Vagina (tissue), 2 donors: ENCODE measurements around the gene VIPR2. TPM values are rescaled to one million over a fixed set of nuclear protein-coding genes. Genes with fewer than 3 reads are reported as not detected.

ENCODE experiments used
- DNase-seq, 2 donors: peaks; one replicate each; pipeline ENCODE4 v3.0.0-alpha.2; 2017; ENCODE audit errors: extremely low spot score in 2 of 2
- H3K27ac ChIP-seq: fragments of 200-600 bp; sonication (generic); one replicate; pipeline ENCODE4 v1.5.1; 2019
- H3K27me3 ChIP-seq: fragments of 200-600 bp; sonication (generic); one replicate; pipeline ENCODE4 v1.5.1; 2019
- H3K36me3 ChIP-seq, 2 donors: fragments of 200-600 bp; sonication (generic); one replicate each; pipeline ENCODE4 v1.5.1; 2017 to 2019
- H3K4me1 ChIP-seq: fragments of 200-600 bp; sonication (generic); one replicate; pipeline ENCODE4 v1.5.1; 2019
- H3K4me3 ChIP-seq, 2 donors: fragments of 200-600 bp; sonication (generic); 1 replicate in 1 of 2; 2 replicates in 1 of 2; pipeline ENCODE4 v1.5.1; 2016 to 2019
- H3K9me3 ChIP-seq: fragments of 200-600 bp; sonication (generic); one replicate; pipeline ENCODE4 v1.5.1; 2019
- POLR2A ChIP-seq, 2 donors: fragments of 450-650 bp; IDR thresholded peaks; one replicate each; pipeline ENCODE4 v1.6.1; 2017; ENCODE audit warnings: antibody characterized with exemption in 2 of 2, mild to moderate bottlenecking in 2 of 2, moderate library complexity in 2 of 2
- POLR2AphosphoS5 ChIP-seq, 2 donors: sonication (generic); formaldehyde crosslinking; IDR thresholded peaks; one replicate each; pipeline ENCODE4 v1.9.0; 2017; ENCODE audit warnings: antibody characterized with exemption in 2 of 2, mild to moderate bottlenecking in 2 of 2, low read depth in 1 of 2; ENCODE audit not compliant: insufficient read depth in 1 of 2
- intact Hi-C: fragments of 100-400 bp; cut with DNase I; formaldehyde crosslinking; loops from one replicate; pipeline ENCODE4 v1.15.1; 2023
- total RNA-seq: library from RNA; depleted of rRNA; stranded (reverse); fragments of >200 nt; gene quantifications from one replicate; pipeline ENCODE4 v1.2.3, GENCODE V29; 2016
- TF ChIP-seq, protein P1 (sequence below), 3 experiments: fragments of 450-650 bp in 2 of 3; fragments of 200-600 bp in 1 of 3; sonication (generic) in 1 of 3; IDR thresholded peaks; one replicate each; pipeline ENCODE4 v1.5.1; 2017 to 2019; ENCODE audit warnings: antibody characterized with exemption in 3 of 3, mild to moderate bottlenecking in 2 of 3, moderate library complexity in 2 of 3

VIPR2 gene
- total RNA-seq, 1 donor from 2014 or later = 11.3 TPM

- intact Hi-C loops = no loop called here
- Histone ChIP-seq H3K4me1 (peaks cover 18% of the 10 kb centered on the region), H3K27ac (no peak overlapping the region), H3K4me3 (no peak overlapping the region), H3K9me3 (no peaks in the 10 kb centered on the region), H3K27me3 (no peaks in the 10 kb centered on the region), H3K36me3 (no peaks in the 10 kb centered on the region)
- DNase-seq = no peak
- TF ChIP-seq POLR2AphosphoS5 (IDR thresholded peaks at IDR 0.05; ENCODE audit: insufficient read depth in 1 of 2, low read depth in 1 of 2) (no peak), POLR2A (IDR thresholded peaks at IDR 0.05) (no peak)
- TF ChIP-seq, protein P1, sequence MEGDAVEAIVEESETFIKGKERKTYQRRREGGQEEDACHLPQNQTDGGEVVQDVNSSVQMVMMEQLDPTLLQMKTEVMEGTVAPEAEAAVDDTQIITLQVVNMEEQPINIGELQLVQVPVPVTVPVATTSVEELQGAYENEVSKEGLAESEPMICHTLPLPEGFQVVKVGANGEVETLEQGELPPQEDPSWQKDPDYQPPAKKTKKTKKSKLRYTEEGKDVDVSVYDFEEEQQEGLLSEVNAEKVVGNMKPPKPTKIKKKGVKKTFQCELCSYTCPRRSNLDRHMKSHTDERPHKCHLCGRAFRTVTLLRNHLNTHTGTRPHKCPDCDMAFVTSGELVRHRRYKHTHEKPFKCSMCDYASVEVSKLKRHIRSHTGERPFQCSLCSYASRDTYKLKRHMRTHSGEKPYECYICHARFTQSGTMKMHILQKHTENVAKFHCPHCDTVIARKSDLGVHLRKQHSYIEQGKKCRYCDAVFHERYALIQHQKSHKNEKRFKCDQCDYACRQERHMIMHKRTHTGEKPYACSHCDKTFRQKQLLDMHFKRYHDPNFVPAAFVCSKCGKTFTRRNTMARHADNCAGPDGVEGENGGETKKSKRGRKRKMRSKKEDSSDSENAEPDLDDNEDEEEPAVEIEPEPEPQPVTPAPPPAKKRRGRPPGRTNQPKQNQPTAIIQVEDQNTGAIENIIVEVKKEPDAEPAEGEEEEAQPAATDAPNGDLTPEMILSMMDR (IDR thresholded peaks at IDR 0.05) = no peak
Observed at GRCh38 chr7:159116581-159117339, 27.9 kb downstream of the VIPR2 start.

GRCh38 chr7:159115601-159116501 lies 28.8 kb downstream of the VIPR2 start:
- Histone ChIP-seq H3K27me3 (no peaks in the 10 kb centered on the region), H3K4me1 (peaks cover 18% of the 10 kb centered on the region), H3K27ac (no peak overlapping the region), H3K9me3 (no peaks in the 10 kb centered on the region), H3K36me3 (no peaks in the 10 kb centered on the region), H3K4me3 (no peak overlapping the region)
- TF ChIP-seq POLR2AphosphoS5 (IDR thresholded peaks at IDR 0.05; ENCODE audit: insufficient read depth in 1 of 2, low read depth in 1 of 2) (no peak), POLR2A (IDR thresholded peaks at IDR 0.05) (no peak)
- TF ChIP-seq, protein P1 (IDR thresholded peaks at IDR 0.05) = no peak
- no peak for DNase-seq
- intact Hi-C loops = no loop called here

DNA sequence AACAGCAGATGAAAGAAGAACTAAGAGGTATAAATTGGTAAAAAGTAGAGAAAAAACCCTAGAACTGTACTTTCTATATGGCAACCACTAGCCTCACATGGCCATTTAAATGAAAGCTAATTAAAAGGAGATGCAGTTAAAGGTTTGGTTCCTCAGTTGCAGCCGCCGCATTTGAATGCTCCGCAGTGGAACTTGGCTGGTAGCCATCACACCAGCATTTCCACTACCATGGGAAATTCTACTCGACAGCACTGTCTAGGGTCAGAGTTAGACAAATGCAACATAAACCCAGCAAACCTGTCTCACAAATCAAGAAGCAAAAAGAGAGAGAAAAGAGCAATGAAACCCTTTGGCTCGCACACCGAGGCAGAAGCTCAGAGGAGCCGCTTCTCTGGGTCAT lies 29.7 kb downstream of the VIPR2 start:
- H3K9me3 ChIP-seq = no peaks in the 10 kb centered on the region
- peaks cover 18% of the 10 kb centered on the region for H3K4me1 ChIP-seq
- no peaks in the 10 kb centered on the region for H3K27me3 ChIP-seq
- TF ChIP-seq, protein P1 (IDR thresholded peaks at IDR 0.05) = no peak
- TF ChIP-seq POLR2AphosphoS5 (IDR thresholded peaks at IDR 0.05; ENCODE audit: insufficient read depth in 1 of 2, low read depth in 1 of 2) = no peak
- intact Hi-C loops = no loop called here
- no peak overlapping the region for H3K27ac ChIP-seq
- no peak for DNase-seq
- H3K4me3 ChIP-seq = no peak overlapping the region
- no peaks in the 10 kb centered on the region for H3K36me3 ChIP-seq

DNA sequence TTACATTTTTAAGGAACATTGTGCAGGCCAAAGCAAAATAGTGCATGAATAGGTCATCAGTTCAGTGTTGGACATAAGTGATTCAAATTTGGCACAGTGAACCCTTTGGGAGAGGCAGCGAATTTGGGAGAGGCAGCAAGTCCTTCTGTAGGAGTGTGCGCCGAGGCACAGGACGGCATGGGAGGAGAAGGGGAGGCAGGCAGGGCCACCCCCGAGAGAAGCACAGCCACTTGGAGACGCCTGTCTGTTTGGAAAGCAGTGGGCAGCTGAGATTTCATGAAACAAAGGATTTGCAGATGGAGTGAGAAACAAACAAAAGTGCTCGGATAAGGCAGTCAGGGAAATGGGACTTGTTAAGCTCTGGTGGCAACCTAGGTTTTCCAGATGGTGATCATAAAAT lies 30.6 kb downstream of the VIPR2 start:
- TF ChIP-seq POLR2A (IDR thresholded peaks at IDR 0.05) = no peak
- TF ChIP-seq, protein P1 (IDR thresholded peaks at IDR 0.05) = no peak
- no peak for TF ChIP-seq POLR2AphosphoS5 (IDR thresholded peaks at IDR 0.05; ENCODE audit: insufficient read depth in 1 of 2, low read depth in 1 of 2)

More for the DNA sequence above, 30.6 kb downstream of the VIPR2 start:
- Histone ChIP-seq H3K4me3 (no peak overlapping the region), H3K27ac (no peak overlapping the region), H3K36me3 (no peaks in the 10 kb centered on the region), H3K9me3 (no peaks in the 10 kb centered on the region), H3K4me1 (peaks cover 18% of the 10 kb centered on the region), H3K27me3 (no peaks in the 10 kb centered on the region)
- no peak for DNase-seq
- intact Hi-C loops = no loop called here
